MM.1S (cell line): ENCODE data around the gene PIEZO1.
A peak's percentile ranks its signal among the peaks of the same experiment; 100 is the strongest.

ENCODE experiments used
- DNase-seq: peaks from one replicate; pipeline ENCODE4 v3.0.0-alpha.2; 2015
- H2AFZ ChIP-seq: fragments of 300-600 bp; sonication (generic); 2 replicates; pipeline ENCODE4 v1.6.0; 2016; ENCODE audit warnings: antibody characterized with exemption, low read length
- H3F3A ChIP-seq: fragments of 300-600 bp; sonication (generic); 2 replicates; pipeline ENCODE4 v1.6.1; 2016; ENCODE audit warnings: mild to moderate bottlenecking, antibody characterized with exemption, low read length, moderate library complexity, mixed read lengths; ENCODE audit not compliant: insufficient read depth
- H3K27ac ChIP-seq: fragments of 300-600 bp; sonication (generic); 2 replicates; pipeline ENCODE4 v1.5.1; 2016; ENCODE audit warnings: mild to moderate bottlenecking, low read length
- H3K27me3 ChIP-seq: fragments of 300-600 bp; sonication (generic); replicated peaks from 2 replicates; pipeline ENCODE4 v1.6.0; 2016; ENCODE audit warnings: low read length; ENCODE audit not compliant: insufficient read depth
- H3K36me3 ChIP-seq: fragments of 300-600 bp; sonication (generic); replicated peaks from 2 replicates; pipeline ENCODE4 v1.6.1; 2016; ENCODE audit warnings: mild to moderate bottlenecking, low read length, mixed read lengths; ENCODE audit not compliant: insufficient read depth
- H3K4me1 ChIP-seq: fragments of 300-600 bp; sonication (generic); 2 replicates; pipeline ENCODE4 v1.6.1; 2016; ENCODE audit warnings: low read length, mixed read lengths
- H3K4me2 ChIP-seq: fragments of 300-600 bp; sonication (generic); 2 replicates; pipeline ENCODE4 v1.6.0; 2016; ENCODE audit warnings: low read depth, low read length
- H3K4me3 ChIP-seq: fragments of 300-600 bp; sonication (generic); 2 replicates; pipeline ENCODE4 v1.5.1; 2016; ENCODE audit warnings: low read length, mixed read lengths
- H3K79me2 ChIP-seq: fragments of 300-600 bp; sonication (generic); 2 replicates; pipeline ENCODE4 v1.6.1; 2016; ENCODE audit warnings: mixed run types, low read length, mixed read lengths
- H3K9ac ChIP-seq: fragments of 300-600 bp; sonication (generic); 2 replicates; pipeline ENCODE4 v1.6.1; 2016; ENCODE audit warnings: low read length, mixed read lengths
- H3K9me2 ChIP-seq: fragments of 300-600 bp; sonication (generic); replicated peaks from 2 replicates; pipeline ENCODE4 v1.6.1; 2016; ENCODE audit warnings: mild to moderate bottlenecking, low read length, mixed read lengths; ENCODE audit not compliant: insufficient read depth
- H3K9me3 ChIP-seq: fragments of 300-600 bp; sonication (generic); replicated peaks from 2 replicates; pipeline ENCODE4 v1.6.1; 2016; ENCODE audit warnings: mild to moderate bottlenecking, low read length, mixed read lengths; ENCODE audit not compliant: insufficient read depth
- H4K20me1 ChIP-seq: fragments of 300-600 bp; sonication (generic); 2 replicates; pipeline ENCODE4 v1.6.1; 2016; ENCODE audit warnings: mild to moderate bottlenecking, low read length, moderate library complexity, mixed read lengths; ENCODE audit not compliant: insufficient read depth
- CTCF ChIP-seq: fragments of 300-600 bp; sonication (generic); IDR thresholded peaks from 2 replicates; pipeline ENCODE4 v1.5.1; 2016; ENCODE audit warnings: antibody characterized with exemption, low read length, mixed read lengths
- EZH2 ChIP-seq: fragments of 300-600 bp; sonication (generic); optimal IDR thresholded peaks from 2 replicates; pipeline ENCODE3; 2017; ENCODE audit warnings: low read depth, mild to moderate bottlenecking, antibody characterized with exemption, low read length, mixed read lengths
- EZH2phosphoT487 ChIP-seq: fragments of 300-600 bp; sonication (generic); IDR thresholded peaks from 2 replicates; pipeline ENCODE4 v1.6.1; 2018; ENCODE audit warnings: antibody characterized with exemption, low read length

Gene PIEZO1

GRCh38 chr16:88739139-88739976, 45.7 kb downstream of the PIEZO1 start:
- Histone ChIP-seq H3K9me2 (no peaks in the 10 kb centered on the region), H3K9me3 (no peaks in the 10 kb centered on the region), H3K36me3 (no peaks in the 10 kb centered on the region), H3K4me2 (no peak overlapping the region), H3K9ac (no peak overlapping the region), H2AFZ (no peak overlapping the region), H3K79me2 (peaks cover 13% of the 10 kb centered on the region; the same call in 1 of the 2 replicates), H4K20me1 (0 out of 2 replicates have a peak, but pooled peaks cover 3% of the 10 kb centered on the region), H3K4me3 (no peak overlapping the region), H3K27me3 (no peaks in the 10 kb centered on the region), H3K4me1 (no peaks in the 10 kb centered on the region), H3K27ac (no peak overlapping the region), H3F3A (no peaks in the 10 kb centered on the region)
- DNase-seq: no peak
- TF ChIP-seq EZH2: no peak
- no peak for TF ChIP-seq CTCF
- TF ChIP-seq EZH2phosphoT487: no peak

GRCh38 chr16:88738151-88739084, 46.6 kb downstream of the PIEZO1 start:
- TF ChIP-seq CTCF: no peak
- no peak for TF ChIP-seq EZH2phosphoT487
- TF ChIP-seq EZH2: no peak
- H3F3A ChIP-seq: no peaks in the 10 kb centered on the region
- H3K27ac ChIP-seq: no peak overlapping the region
- DNase-seq: no peak
- no peak overlapping the region for H3K9ac ChIP-seq
- no peak overlapping the region for H3K4me3 ChIP-seq
- no peaks in the 10 kb centered on the region for H3K9me3 ChIP-seq
- no peak overlapping the region for H2AFZ ChIP-seq
- H3K4me1 ChIP-seq: no peaks in the 10 kb centered on the region
- peaks cover 4% of the 10 kb centered on the region; the same call in 1 of the 2 replicates for H3K79me2 ChIP-seq
- no peaks in the 10 kb centered on the region for H3K27me3 ChIP-seq
- no peak overlapping the region for H3K4me2 ChIP-seq
- H3K9me2 ChIP-seq: no peaks in the 10 kb centered on the region
- no peaks in the 10 kb centered on the region for H3K36me3 ChIP-seq
- 0 out of 2 replicates have a peak, but pooled peaks cover under 1% of the 10 kb centered on the region for H4K20me1 ChIP-seq

GRCh38 chr16:88737298-88738150, 47.5 kb downstream of the PIEZO1 start:
- peak; percentile 76 for TF ChIP-seq CTCF
- no peak for TF ChIP-seq EZH2
- no peaks in the 10 kb centered on the region for H4K20me1 ChIP-seq
- no peaks in the 10 kb centered on the region for H3K36me3 ChIP-seq

More at GRCh38 chr16:88737298-88738150, 47.5 kb downstream of the PIEZO1 start:
- no peaks in the 10 kb centered on the region for H3K4me1 ChIP-seq
- no peak overlapping the region for H3K27ac ChIP-seq
- no peaks in the 10 kb centered on the region for H3K27me3 ChIP-seq
- no peaks in the 10 kb centered on the region for H3F3A ChIP-seq
- no peak overlapping the region for H2AFZ ChIP-seq
- no peaks in the 10 kb centered on the region for H3K9me2 ChIP-seq
- H3K4me2 ChIP-seq: no peak overlapping the region
- H3K79me2 ChIP-seq: no peaks in the 10 kb centered on the region; the same call in 1 of the 2 replicates
- H3K4me3 ChIP-seq: no peak overlapping the region
- no peaks in the 10 kb centered on the region for H3K9me3 ChIP-seq
- no peak overlapping the region for H3K9ac ChIP-seq
- DNase-seq: peak; percentile 64
